ENCODE data around the gene NPHP4.

NPHP4 gene

DNA sequence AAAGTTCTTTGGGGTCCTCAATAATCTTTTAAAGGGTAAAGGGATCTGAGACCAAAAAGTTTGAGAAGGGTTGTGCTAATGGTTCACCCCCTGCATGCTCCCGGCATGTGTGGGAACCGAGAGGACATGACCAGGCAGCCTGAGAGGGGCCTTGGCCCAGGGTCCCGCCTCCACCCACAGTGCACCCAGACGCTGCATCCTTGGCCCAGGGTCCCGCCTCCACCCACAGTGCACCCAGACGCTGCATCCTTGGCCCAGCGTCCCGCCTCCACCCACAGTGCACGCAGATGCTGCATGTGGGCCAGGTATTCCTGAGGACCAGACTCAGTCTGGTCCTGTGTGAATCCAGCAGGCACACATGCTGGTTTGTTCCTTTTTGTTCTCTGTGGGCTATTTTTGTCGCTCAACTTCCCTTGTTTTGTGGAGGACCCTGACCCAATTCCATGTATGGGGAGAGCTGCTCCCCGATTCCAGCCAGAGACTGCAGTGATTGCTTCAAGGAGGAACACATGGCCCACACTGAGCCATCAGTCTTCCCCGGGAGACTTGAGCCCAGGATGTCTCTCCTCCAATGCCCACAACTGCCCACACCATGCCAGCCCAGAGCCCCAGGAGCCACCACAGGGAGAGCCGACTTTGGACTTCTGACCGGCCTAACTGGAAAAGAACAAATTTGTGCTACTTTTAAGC lies 3.5 kb downstream of the NPHP4 start:
- DNase-seq: no peak

DNA sequence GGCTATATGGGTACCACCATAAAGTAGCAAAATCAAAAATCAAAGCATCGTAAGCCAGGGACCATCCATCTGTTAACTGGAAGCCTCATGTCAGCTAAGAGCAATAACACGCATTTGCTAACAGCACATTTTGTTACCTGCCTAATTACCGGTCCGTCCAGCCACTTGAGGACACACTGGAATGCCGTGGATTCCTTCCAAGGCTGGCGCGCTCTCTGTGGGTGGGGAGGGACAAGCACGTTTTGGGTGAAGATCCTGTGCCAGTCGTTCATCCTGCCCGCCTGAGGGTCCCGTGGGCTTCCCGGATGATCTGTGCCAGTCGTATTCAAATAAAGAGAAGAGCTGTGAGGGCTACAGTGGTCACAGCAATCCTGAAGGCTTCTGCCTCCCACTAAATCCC lies 6.2 kb downstream of the NPHP4 start:
- DNase-seq: no peak

DNA sequence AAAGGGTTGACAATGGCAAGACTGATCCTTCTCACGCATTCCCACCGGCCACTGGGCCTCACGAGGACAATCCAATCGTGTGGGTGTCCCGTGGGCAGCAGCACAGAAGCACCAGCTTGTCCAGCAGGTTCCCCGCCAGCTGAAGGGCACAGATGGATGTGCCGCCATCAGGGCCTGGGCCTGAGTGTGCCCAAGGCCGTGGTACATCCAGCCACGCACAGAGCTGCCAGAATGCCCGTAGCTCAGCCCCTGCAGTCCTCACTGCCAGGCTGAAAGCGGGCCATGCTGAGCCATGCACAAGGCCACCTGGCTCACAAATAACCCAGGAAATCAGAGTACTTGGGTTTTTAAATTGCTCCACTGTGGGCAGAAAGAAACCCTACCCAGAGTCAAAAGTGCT lies 7.0 kb downstream of the NPHP4 start:
- no peak for DNase-seq

DNA sequence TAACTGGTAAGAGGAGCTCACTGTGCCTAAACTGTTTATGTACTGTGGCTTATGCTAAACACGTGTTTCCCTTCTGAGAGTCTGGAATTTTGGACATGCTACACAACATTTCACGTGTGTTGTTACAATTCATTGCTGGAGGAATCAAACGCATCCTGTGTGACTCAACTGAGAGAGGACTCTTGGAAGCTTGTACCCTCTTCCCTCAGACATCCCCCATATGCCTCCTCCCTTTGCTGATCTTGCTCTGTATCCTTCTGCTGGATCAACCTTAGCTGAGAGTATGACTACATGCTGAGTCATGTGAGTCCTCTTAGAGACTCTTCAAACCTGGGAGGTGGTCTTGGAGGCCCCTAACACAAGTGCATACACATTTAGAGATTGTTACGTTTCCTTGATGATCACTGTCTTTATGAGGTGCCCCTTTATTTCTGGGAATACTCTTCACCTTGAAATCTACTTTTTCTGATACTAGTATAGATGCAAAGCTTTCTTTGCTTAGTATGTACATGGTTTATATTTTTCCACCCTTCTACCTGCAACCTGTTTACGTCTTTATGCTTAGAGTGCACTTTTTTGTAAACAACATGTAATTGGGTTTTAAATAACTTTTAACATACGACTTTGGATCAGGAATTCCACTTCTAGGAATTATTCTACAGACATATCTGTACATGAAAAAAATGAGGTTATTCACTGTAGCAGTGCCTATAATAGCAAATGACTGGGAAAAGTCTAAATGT lies 8.7 kb downstream of the NPHP4 start:
- no peak for DNase-seq

DNA sequence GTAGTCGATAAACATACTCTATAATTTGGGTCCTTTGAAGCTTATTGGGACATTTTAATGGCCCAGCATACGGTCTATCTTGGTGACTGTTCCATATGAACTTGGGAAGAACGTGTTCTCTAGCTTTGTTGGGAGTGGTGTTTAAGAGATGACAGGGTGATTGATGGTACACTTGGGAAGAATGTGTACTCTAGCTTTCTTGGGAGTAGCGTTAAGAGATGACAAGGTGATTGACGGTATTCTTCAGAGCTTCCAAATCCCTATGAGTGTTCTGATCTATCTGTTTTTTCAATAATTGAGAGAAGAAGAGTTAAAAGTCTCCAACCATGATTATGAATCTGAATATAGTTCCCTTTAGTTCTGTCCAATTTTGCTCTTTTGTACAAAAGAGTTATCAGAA lies 9.4 kb downstream of the NPHP4 start:
- DNase-seq: no peak

DNA sequence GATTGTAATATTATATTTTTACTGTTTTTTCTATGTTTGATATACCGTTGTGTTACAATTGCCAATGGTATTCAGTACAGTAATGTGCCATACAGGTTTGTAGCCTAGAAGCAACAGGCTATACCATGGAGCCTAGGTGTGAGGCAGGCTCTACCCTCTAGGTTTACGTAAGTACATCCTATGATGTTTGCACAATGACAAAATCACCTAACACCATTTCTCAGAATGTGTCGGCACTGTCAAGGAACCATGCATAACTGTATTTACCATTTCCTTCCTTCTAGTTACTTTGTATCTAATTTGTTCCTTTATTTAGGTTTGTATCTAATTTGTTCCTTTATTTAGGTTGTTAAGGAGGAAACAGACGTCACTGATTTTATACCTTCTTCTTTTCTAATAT lies 9.9 kb downstream of the NPHP4 start:
- DNase-seq: no peak

DNA sequence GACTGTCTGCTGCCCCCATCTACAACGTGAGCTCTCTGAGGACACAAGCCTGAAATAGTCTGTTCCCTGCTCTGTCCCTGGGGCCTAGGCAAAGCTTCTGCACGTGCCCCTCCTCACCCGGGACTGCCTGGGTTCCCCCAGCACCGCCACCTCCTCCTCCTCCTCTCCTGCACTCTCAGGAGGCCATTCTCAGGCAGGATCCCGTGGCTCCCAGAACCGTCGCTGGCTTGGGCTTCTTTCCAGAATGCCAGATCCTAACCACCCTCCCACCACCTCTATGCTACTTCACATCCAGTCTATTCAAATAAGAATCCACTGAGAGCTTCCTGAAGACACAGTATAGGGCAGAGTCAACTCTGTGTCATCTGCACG lies 11.2 kb downstream of the NPHP4 start:
- DNase-seq: no peak

DNA sequence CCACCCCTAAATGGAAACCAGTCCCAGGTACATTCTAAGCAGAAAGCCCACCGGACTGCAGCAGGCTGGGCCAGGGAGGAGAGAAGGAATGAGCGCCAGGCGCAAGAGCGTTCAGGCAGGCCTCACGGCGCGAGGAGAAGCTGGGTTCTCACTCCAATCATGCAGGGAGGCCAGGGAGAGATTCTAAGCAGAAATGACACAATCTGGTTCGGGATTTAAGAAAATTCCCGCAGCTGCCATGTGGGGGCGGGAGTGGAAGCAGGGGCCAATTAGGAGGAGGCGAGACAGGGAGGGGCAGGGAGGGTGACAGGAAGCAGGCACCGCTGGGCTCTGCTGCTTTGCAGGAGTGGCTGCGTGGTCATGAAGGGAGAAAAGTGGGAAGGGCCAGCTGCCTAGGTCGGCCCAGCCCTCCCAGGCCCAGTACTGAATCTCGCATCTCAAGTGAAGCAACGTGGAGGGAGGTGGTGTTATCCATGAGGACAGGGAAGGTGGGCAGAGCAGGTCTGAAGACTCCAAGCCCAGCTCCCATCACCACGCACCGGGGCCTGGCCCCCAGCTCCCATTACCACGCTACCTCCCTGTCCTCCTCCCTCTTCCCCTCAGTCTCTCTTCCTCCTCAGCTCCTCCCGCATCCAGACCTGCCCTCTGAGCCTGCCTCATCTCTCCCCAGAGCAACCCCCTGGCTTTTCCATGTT lies 11.8 kb downstream of the NPHP4 start:
- no peak for DNase-seq

DNA sequence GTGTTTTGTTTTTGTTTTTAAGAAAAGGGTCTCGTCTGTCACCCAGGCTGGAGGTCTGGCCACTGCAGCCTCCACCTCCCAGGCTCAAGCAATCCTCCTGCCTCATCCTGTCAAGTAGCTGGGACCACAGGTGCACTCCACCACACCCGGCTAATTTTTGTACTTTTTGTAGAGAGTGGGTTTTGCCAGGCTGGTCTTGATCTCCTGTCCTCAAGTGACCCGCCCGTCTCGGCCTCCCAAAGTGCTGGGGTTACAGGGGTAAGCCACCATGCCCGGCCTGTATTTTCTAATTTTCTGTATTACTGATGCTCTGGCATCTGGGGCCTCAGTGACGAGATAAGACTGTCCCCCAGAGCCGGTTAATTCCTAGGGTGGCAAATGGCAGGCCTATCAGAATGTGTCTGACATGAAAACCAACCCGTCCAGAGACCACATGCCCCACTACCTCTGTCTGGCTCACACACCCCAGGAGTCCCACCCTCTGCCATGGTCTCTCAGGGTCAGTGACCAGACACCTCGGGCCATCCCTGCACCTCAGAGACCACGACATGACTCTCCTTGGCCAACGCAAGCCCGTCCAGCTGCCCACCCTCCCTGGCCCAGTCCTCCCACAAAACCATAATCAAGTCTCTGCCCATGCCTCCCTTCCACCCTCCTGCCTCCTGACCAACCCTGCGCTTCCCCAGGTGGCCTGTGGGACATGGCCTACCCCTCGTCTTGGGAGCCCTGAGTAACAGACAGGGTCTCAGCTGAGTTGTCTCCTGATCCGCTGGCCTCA lies 12.5 kb downstream of the NPHP4 start:
- no peak for DNase-seq

DNA sequence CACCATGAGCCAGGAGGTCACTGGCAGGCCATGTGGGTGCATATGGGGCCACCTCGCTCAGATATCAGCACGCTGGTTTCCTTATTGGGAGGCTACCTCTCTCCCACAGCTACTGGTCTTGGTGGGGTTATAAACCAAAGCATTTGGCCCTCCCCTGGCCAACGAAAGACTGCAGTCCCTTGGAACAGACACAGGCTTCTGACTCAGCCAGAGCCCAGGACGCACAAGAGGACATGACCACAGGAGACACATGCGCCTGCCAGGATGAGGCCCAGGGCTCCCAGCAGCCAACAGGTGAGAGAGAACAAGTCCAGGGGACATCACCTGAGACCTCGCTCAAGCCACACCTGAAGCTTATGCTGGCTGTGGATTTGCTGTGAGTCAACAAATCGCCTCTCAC lies 13.8 kb downstream of the NPHP4 start:
- no peak for DNase-seq

DNA sequence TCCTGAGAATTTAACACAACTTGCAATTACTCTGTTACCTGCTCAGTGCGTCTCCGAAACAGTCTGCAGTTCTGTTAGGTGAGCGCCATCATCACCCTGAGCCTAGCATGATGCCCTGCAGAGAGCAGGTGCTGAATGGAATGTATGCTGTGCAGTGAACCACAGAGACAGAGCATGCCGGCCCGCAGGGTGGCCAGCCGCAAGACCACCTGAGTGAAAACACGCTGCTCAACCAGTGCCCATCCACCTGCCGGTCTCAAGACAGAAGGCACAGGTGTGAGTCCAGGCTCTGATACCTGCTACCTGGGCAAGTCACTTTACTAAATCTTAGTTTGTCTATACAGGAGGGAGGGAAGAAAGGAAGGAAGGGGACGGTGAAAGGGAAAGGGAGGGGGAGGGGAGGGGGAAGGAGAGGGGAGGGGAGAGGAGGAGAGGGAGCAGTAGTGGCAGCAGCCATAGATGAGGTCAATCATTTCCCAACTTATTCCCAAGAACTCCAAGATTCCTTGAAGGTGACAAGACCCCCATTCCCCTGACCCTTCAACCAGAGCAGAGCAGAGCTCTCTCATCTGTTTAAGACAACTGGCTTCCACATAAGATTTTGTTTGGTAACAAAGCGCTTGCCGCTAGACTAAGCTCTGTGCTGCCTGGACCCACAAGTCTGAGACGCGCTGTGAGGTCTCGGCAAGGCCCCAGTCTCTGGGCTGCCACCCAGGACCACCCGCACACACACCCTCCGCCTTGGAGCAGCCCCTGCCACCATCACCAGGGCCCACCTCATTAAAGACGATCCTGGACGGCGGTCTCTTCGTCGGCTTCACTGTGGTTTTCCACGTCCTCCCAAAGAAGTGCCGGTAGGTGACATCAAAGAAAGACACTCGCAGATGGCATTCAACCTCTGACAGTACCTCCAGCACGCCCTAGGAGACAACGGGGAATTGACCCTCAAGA lies 14.5 kb downstream of the NPHP4 start:
- no peak for DNase-seq

DNA sequence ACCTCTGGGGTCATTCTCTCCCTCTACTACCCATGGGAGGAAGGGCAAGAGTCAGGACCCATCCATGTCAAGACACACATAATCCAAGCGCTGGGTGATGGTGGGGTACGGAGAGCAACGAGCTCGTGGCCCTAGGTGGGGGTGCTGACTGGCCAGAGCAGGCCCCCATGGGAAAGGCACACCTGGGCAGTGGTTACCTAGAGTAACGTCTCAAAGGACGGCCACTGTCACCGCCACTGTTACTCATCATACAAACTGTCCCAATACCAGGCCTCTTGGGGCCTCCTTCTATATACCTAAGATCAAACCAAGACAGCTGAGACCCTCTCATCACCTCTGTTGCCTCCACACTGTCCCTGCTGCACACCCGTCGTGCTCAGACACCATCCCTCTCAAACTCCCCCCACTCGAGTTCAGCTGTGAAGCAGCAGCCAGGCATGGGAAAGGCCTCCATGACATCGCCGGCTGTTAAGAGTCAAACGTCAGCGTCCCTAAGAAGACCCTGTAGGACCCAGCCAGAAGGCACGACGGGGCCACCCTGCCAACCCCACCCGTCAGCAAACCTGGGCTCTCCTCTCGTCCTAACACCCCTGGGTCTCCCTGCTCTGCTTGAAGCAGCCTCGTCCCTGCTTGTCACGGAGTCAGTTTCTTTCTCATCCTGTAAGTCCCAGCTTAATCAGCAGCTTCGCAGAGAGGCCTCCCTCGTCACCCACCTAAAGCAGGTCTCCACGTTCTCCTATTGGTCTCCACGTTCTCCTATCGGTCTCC lies 15.3 kb downstream of the NPHP4 start:
- DNase-seq: no peak

DNA sequence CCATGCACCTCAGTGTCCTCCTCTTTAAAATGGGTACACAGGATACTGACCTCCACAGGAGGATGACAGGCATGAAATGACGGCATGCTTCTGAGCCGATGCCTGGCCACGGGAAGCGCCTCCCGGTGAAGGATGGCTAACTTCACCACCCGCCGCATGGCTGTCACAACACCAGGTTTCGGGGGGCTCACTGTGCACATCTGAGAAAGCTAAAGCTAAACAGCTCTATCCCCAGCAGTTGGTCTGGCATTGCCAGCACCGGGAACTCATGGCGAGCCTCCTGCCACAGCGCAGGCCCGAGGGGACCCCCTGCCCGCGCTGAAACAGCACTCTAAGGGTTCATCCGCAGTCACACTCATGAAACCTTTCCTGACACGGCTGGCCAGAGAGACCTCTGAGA lies 16.0 kb downstream of the NPHP4 start:
- DNase-seq: no peak

DNA sequence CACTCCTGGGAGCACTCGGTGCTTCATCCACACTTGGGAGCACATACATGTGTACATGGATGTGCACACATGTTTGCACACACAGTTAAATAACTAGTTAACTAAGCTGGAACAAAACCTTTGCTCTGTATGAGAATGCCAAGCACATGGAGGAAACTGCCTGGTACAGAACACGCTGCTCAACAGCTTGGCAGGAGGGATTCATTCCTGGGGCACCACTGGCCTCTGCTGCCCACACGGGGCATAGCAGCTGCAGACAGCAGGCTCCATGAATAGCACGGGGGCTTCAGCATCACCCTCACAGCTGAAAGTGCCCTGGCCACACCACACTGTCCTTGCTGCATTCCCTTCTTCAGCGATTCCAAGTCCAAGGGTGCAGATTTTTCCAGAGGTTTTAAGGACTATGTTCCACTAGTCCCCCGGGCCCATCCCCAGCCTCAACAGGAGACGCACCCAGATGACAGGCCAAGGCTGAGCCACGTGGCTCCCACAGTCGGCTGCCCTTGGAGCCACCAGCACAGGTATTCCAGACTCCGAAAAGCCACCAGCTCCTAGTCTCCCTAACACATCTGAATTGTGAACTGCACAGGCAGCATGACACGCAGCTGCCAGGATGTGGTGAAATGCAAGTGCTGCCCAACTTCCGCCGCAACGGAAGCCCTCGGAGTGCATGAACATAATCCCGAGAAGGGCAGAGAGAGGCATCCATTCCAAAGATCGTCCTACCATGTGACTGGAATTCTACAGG lies 16.9 kb downstream of the NPHP4 start:
- DNase-seq: peak; percentile 70

DNA sequence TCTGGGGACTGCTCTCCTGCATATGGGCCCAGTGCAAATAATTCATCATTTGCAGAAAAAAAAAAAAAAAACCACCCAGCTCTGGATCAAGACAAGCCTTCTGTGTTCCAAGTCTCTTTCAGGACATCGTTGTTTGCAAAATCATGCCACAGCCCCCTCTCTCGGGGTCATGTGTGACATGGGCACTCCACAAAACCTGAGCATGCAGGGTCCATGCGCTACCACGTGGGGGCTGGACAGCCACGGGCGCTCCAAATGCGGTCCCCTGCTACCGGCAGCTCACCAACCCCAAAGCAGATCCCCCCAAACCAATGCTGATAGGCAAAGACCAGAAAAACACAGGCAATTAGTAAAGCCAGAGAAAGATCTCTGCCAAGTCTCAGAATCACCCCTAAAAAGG lies 17.6 kb downstream of the NPHP4 start:
- DNase-seq: no peak

DNA sequence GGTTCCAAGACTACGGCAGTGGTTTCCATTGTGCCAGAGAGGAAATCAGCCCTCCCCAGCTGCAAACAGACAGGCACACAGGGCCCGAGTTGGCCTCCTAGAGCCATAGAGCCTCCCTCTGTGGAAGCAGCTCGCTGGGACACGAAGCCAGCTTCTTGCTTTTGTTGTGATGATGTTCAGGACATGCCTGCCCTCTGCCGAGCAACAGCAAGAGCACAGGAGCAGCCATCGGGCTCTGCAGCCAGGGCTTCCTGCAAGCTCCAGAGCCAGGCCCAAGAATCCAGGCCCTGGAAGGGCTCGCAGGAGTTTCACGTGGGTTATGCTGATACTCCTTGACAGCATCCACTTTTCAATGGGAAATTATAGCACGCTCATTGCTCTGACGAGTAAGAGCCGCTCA lies 18.5 kb downstream of the NPHP4 start:
- no peak for DNase-seq

DNA sequence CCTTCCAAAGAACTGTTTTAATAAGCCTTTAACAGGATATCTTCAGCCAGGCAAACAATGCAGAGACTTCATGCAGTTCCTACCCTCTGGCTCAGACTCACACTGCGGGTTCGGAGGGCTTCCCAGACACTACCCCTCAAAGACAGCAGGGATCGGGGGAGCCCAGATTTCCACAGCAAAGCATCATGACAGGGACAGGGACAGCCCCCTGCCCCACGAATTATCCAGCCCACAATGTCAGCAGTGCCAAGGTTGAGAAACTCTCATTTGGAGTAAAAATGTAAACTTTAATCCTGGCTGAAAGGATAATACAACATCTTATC lies 20.1 kb downstream of the NPHP4 start:
- no peak for DNase-seq

DNA sequence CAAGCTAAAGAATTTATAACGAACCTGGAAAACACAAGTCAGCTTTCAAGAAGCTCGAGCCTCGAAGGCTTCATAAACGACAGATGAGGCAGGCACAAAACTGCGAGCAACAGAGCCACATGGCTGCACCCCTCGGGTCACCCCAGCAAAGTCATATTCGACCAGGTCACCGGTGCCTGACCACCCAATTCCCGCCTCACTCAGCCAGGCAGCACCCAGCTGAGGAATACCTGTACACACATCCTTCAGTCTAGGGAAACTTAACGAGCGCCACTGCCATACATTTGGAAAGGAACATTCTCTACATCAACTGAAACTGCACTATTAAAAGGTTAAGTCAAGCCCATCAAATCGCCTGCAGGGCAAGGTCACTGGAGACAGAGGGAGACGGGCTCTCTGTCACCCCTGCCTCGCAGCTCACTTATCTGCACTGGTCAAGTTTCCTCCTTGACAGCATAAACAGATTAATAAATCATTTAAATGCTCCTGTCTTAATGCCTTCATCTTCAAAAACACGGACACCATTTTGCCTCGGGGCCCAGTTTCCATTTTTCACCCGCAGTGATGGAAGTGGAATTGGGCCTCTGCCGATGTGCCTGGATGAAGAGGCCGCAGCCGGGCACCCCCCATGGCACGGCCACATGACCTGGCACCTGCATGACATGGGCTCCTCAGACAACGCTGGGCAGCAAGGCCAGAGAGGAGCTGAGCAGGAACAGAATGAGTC lies 20.6 kb downstream of the NPHP4 start:
- no peak for DNase-seq

DNA sequence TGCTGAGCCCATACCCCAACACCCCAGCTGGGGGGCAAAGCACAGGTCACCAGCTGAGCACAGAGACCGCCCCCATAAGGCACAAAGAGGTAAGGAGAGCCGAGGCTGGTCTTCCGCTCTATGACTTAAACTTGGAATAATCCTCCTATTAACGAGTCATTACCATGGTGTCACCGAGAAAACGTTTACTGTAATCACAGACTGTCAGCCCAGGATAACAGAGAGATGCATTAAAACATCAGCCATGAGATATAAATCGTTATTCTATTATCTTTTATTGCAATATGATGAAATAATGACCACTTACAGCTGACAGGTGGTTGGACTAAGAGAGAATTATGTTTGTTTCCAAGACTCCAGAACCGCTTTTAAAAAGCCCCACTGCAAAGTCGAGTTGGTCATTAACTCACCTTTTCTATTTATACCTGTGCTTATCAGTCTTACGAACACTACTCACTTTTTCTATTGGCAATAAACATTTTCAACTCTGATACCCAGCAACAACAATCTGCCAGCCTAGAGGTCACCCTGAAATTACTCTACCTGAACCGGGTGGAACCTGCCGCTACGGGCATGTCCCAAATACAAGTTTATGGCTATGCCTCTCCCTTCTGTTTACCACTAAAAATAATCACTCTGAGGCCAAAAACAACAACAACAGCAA lies 21.5 kb downstream of the NPHP4 start:
- no peak for DNase-seq

DNA sequence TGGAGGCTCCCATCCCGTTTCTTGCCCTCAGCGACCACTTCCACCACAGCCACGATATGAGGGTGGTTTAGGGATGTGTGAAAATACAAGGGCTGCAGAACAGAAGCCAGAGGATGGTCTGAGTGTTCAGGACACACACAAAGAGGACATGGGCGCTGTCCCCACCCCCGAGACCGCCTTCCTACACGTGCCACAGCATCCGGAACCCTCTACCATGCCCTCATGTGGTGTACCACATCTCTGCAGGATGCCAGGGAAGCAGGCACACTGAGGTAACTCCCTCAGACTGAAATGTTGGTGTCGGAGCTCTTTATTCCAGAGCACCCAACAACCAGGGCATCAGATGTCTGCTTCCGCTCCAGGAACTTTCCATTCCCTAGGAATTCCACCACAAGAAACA lies 23.1 kb downstream of the NPHP4 start:
- no peak for DNase-seq

Data from stimulated activated CD8-positive, alpha-beta memory T cell treated with anti-CD3 and anti-CD28 coated beads, Interleukin-4, amount 100 ng/mL, for 48 hours (primary cell).